ENCODE measurements around the gene EIF2B2.

EIF2B2 gene

DNA sequence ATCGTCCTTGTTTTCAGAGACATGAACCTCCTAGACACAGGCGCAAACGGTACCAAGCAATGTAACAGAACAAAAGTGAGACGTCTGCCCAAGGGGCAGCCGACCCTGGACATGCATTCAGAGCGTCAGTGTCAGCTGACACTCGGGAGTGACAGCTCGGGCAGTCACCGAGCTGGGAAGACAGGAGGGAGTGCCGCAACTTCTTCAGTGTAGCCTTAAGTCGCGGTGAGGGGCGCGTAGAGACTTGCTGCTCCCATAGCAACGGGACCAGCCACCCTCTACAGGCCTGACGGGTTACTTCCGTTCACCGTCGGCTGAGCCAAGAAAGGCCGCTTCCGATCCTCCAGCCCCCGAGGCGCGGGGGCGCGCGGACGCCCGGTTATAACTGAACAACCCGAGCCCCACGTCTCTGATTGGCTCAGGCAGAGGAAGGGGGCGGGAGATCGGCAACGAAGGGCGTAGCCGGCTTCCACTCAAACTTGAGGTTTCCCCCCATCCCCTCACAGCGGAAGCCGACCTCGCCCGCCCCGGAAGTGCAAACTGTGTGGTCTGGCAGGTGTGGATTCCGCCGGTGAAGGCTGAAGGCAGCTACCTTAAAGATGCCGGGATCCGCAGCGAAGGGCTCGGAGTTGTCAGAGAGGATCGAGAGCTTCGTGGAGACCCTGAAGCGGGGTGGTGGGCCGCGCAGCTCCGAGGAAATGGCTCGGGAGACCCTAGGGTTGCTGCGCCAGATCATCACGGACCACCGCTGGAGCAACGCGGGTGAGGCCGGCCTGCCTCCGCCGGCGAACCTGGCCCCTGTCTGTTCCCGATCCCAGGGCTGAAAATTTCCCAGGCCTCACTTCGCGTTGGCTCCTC lies at the start of gene EIF2B2:
TSS of gene EIF2B2 (plus strand) at position 530 of the 858 bp plus-strand sequence. CDS start at position 600, 70 bp downstream.
- peak; percentile 84 for DNase-seq (ENCODE audit: insufficient read length, low spot score)
- TF ChIP-seq, protein P1, sequence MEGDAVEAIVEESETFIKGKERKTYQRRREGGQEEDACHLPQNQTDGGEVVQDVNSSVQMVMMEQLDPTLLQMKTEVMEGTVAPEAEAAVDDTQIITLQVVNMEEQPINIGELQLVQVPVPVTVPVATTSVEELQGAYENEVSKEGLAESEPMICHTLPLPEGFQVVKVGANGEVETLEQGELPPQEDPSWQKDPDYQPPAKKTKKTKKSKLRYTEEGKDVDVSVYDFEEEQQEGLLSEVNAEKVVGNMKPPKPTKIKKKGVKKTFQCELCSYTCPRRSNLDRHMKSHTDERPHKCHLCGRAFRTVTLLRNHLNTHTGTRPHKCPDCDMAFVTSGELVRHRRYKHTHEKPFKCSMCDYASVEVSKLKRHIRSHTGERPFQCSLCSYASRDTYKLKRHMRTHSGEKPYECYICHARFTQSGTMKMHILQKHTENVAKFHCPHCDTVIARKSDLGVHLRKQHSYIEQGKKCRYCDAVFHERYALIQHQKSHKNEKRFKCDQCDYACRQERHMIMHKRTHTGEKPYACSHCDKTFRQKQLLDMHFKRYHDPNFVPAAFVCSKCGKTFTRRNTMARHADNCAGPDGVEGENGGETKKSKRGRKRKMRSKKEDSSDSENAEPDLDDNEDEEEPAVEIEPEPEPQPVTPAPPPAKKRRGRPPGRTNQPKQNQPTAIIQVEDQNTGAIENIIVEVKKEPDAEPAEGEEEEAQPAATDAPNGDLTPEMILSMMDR (IDR thresholded peaks at IDR 0.05; ENCODE audit: insufficient read depth, missing control alignments), result no peak
- no peak for FAIRE-seq

DNA sequence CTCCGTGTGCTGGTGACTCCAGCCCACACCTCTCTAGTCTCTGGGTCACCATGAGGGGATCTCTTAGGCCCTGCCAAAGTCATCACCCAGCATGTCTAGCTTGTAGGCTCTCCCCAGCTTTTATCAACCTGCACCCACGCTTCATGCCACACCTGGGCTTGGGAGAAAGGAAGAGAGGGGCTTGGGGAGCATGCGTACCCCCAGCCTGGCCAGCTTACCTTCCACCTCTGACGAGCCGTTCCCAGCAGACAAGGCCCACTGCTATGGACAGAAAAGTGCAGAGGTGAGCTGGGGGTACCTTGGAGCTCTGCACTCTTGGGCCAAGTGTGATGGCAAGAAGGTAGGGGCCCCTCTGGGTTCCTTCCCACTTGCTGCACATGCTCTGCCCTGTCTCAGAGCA lies 49.0 kb upstream of the EIF2B2 start:
- no peak for DNase-seq (ENCODE audit: insufficient read length, low spot score)
- TF ChIP-seq, protein P1 (IDR thresholded peaks at IDR 0.05; ENCODE audit: insufficient read depth, missing control alignments), result no peak
- no peak for FAIRE-seq

DNA sequence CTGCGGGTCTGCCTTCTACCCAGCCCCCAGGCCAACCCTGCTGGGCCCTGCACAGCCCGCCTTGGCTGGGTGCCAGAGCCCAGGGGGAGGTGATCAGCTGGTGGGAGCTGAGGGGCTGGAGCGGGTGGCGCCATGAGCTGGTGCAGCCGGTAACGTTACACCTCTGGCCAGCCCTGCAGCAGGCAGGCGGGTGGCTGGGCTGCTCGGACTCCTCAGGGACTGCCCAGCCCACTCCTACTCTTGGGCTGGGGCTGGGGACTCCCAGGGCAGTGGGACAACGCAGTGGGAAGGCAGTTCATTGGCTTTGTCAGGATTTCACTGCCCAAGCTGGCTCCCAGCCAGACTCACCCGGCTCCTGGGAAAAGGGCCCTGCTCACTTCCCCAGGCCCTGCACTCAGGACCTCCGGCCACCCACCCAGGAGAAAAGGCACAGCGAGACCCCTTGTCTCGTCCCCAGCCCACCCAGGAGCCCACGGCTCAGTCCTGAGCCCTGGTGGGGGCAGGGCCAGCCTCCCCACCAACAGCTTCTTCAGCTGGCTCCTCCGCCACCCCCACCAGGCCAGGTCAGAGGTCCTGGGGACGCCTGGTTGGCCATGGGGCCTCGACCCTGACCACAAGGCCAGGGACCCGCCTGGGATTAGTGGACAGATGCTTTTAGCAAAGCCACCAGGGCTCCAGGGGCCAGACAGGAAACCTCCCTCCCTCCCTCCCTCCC lies 48.3 kb upstream of the EIF2B2 start:
- no peak for FAIRE-seq
- DNase-seq (ENCODE audit: insufficient read length, low spot score), result no peak
- TF ChIP-seq, protein P1 (IDR thresholded peaks at IDR 0.05; ENCODE audit: insufficient read depth, missing control alignments), result no peak

DNA sequence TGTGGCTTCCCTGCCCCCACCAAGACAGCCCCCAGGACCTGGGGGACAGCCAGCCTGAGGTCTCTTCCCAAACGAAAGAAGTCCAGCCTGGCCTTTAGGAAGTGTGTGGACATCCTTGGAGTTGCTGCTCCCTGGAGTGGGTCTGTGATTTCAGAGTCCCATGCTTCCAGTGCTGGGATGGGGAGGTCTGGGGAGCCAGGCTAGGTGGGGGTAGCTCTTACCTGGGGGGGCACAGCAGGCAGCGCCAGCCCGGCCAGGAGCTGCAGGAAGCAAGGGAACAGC lies 47.8 kb upstream of the EIF2B2 start:
- no peak for FAIRE-seq
- TF ChIP-seq, protein P1 (IDR thresholded peaks at IDR 0.05; ENCODE audit: insufficient read depth, missing control alignments), result no peak
- no peak for DNase-seq (ENCODE audit: insufficient read length, low spot score)

DNA sequence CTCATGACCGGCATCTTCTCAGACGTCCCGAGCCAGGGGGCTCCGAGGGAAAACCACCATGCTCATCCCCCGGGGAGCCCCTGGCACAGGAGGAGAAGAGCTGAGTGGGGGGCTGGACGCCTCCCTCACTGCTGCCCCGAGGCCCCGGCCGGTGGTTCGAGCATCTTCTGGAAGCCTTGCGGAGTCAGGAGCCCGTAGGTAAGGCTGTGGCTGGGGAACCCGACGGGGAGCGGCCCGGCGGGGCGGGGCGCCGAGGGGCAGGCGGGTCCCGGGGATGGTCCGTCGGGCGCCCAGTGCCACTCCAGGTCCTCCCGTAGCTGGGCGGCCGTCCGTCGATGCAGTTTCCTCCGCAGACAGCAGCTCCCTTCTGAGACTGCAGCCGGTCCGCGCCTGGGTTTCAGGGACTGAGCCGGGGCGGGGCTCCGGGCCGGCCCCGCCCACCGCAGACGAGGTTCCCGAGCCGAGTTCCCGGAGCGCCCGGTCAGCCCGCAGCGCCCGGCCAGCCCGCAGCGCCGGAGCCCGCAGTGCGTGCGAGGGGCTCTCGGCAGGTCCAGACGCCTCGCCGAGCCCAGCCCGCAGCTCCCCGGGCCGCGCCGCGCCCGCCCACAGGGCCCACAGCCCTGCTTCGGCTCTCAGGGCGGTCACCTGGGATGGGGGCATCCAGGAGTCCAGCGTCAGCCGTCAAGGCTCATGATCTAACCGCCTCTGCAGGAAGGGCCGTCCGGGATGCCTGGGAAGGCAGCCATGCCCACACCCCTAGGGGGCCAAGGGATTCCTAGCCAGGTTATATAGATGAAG lies 47.3 kb upstream of the EIF2B2 start, which contains the start of gene PGF:
TSS of gene PGF (minus strand) at position 369 of the 798 bp plus-strand sequence. CDS start at position 14, 355 bp downstream.
- DNase-seq (ENCODE audit: insufficient read length, low spot score) (no peak), FAIRE-seq (no peak)
- TF ChIP-seq, protein P1 (IDR thresholded peaks at IDR 0.05; ENCODE audit: insufficient read depth, missing control alignments), result no peak

DNA sequence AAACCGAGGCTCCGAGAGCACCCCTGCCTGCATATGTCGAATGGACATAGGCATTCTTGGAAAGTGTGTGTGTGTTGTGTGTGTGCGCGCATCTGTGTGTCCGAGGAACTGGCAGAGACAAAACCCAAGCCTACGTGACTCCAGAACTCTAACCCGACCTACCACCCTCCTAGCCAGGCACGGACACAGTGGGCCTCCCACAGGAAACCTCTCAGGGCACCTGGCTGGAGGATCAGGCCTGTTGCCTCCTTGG lies 46.8 kb upstream of the EIF2B2 start:
- TF ChIP-seq, protein P1 (IDR thresholded peaks at IDR 0.05; ENCODE audit: insufficient read depth, missing control alignments), result no peak
- no peak for DNase-seq (ENCODE audit: insufficient read length, low spot score)
- no peak for FAIRE-seq
